CD4-positive, alpha-beta T cell treated with Interleukin-15 for 4 hours (primary cell): ENCODE measurements around the gene MUC15.
"Not testable (repeated sequence)": the region's sequence is repeated elsewhere in the genome, so short reads cannot be mapped to it uniquely, and the experiment has no call there.

Experiments used
- DNase-seq: peaks from one replicate; pipeline ENCODE4 v3.0.0-alpha.2; 2020; ENCODE audit warnings: low spot score

The MUC15 gene, protein sequence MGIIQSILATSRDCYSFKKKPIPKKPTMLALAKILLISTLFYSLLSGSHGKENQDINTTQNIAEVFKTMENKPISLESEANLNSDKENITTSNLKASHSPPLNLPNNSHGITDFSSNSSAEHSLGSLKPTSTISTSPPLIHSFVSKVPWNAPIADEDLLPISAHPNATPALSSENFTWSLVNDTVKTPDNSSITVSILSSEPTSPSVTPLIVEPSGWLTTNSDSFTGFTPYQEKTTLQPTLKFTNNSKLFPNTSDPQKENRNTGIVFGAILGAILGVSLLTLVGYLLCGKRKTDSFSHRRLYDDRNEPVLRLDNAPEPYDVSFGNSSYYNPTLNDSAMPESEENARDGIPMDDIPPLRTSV

DNA sequence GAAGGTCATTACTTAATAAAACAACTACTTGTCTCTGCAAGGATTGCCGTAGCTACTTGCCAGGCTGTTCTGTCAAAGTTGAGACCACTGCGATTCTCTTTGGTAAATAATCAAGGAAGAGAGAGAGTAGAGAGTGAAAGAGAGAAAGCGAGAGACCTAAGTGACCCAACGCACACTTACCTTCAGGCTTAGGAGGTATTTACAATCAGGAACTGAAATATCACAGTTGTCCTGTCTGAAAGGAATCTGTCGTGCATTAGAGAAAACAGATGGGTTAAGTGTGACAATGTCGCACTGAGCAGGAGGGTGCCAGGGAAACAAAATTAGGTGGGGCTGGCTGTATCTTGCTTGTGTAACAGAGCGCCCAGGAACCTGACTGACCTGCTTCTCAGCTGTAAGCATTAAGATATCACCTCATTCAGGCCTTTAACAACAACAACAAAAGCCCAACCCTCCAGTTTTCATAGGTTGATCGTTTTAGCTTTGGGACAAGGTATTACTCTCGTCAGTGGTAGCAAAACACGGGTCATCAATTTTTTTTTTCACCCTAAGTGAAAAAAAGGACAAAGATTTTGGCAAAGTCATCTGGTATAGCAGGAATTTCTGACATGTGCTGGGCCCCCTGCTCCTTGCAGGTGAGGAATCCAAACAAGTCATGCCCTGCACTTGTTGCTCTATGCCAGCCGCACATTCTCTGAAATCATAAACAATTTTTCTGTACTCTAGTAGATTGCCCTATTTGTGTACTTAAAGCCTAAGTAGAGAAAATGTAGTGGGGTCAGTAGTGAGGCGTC lies at the start of gene MUC15:
TSS of gene MUC15 (minus strand) at position 403 of the 794 bp plus-strand sequence. CDS start 5,169 bp downstream, outside the sequence.
- DNase-seq = no peak

DNA sequence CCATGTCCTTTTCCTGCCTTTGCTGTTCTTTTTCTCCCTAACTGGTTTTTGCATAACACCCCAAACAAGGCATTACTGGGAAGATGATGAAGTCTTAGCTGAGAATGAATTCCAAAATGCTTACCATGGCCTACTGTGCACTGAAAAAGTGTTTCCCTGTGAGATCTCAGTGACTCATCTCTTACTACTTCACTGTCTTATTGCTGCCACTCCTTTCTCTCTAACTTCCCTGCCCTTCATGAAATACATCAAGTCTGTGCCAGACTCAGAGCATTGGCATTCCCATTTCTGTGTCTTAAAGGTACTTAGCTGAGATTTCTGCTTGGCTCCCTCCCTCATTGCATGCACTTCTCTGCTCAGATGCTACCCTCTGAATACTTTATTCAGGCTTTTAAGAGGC lies 49.1 kb upstream of the MUC15 start:
- DNase-seq = no peak

DNA sequence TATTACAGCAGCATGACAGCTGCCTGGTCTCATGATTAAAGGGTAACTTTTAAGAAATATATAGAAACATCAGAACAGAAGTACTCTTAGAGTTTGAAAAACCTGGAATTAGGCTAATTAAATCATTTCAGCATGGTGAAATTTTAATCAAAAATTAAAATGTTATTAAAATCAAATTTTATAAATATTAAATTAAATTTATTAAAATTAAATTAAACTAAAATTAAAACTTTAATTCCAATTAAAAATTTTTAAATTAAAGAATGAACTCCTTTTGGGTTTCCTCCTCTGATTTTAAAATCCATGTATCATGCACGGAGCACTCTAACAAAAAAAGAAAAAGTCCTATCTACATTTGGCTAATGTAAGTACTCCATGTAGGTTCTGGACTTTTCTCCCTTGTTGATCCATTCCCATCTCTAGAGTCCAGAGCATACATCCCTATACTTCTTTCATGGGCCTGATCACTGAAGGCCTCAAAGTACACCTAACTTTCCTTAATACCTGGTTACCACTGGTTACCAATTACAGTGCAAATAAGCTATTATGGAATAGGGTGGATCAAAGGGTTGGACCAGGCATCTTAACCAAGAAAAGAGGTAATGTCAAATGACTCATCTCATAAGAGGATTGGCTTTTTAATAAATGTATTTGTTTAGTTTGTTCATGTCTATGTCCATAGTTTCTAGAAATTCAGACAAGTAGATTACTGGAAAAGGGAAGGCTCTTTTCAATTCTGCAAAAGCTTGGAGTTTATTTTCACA lies 48.4 kb upstream of the MUC15 start:
- no peak for DNase-seq

DNA sequence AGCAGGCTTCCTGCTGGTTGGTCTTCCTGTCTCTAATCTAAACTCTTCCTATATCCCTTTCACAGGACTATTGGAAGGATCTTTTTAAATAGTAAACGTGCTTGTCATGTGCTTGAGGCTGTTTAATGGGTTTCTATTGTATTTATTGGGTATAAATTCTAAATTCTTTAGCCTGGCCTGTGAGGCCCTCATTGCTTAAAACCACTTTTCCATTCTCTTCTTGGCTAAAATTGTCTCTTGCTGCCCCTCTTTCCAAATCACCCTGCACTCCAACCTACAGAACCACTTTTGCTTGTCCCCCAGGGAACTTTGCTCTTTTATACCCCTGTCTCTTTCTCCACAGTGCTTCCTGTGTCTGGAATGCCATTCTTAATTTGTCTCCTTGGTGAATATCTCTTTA lies 46.4 kb upstream of the MUC15 start:
- no peak for DNase-seq

DNA sequence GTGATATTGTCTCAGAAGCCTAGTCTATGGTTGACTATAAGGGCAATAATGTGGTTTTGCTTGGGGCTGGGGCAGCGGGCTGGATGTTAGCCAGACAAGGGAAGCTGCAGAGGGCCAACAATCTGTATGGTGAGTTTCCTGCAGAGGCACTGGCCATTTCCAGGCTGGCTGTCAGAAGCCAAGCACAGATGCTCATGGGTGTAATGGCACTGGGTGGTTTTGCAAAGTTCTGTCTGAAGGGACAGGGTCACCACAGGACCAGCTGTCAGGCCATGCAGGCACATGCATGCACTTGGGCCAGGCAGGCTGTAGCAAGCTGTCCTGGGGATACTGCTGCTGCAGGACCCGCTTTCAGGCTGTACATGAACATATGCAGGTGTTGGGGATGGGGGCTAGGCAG lies 41.7 kb upstream of the MUC15 start:
- DNase-seq = no peak

DNA sequence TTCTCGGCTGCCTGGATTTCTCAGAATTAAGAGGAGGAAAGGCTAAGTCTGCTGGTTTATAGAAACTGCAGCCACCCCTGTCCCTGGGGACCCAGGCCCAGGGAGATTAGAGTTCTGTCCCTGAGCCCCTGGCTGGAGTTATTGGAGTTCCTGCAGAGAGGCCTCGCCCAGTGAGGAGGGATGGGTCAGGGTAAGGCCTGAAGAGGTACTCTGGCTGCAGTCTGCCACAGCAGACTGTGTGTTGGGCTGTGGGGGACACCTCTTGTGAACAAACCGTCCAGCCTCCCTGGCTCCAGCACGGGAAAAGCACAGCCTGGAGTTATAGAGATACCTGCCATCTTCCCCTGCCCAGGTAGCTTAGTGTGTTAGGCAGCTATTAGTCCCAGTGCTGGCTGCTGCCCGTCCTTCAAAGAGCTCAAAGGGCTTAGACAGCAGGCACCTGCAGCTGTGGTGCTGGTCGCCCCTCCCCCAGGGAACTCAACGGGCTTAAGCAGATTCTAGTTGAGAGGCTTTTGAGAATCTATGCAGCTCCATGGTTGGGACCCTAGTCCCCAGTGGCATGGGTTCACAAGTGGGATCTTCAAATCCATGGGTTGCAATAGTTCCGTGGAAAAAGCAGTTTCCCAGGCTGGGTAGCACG lies 36.6 kb upstream of the MUC15 start:
- DNase-seq = no peak

DNA sequence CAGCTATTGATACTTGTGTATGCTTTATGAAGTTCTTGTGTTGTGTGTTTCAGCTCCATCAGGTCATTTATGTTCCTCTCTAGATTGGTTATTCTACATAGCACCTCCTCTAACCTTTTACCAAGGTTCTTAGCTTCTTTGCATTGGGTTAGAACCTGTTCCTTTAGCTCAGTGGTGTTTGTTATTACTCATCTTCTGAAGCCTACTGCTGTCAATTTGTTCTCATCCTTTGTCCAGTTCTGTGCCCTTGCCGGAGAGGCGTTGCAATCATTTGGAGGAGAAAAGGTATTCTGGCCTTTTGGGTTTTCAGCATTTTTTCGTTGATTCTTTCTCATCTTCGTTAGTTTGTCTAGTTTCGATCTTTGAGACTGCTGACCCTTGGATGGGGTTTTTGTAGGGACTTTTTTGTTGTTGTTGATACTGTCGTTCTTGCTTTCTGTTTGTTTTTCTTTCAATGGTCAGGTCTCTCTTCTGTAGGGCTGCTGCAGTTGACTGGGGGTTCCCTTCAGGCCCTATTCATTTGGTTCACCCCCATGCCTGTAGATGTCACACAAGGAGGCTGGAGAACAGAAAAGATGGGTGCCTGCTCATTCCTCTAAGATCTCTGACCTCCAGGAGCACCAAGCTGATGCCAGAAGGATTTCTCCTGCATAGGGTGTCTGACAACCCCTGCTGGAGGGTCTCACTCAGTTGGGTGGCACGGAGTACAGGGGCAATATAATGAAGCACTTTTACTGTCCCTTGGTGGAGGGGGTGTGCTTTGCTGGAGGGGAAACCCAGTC lies 35.9 kb upstream of the MUC15 start:
- DNase-seq = no peak

DNA sequence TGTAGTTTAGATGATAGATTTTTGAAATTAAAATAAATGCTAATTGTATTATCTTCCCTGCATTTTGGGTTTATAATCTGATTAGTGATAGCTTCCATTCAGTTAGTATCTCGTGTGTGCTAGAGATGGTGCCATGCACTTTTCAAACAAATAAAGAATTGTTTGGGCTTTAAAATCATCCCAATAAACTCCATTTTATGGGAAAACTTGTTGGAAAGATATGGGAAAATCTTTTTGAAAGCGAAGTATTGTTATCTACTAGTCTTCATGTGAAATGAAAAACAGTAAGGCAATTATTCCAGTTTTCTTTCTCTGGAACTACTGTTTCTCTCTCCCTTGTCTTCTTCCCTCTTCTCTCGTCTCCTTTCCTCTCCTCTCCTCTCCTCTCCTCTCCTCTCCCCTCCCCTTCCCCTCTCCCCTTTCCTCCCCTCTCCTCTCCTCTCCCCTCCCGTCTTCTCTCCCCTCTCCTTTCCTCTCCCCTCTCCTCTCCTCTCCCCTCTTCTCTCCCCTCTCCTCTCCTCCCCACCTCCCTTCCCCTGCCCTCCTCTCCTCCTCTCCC lies 27.9 kb upstream of the MUC15 start:
- no peak for DNase-seq

DNA sequence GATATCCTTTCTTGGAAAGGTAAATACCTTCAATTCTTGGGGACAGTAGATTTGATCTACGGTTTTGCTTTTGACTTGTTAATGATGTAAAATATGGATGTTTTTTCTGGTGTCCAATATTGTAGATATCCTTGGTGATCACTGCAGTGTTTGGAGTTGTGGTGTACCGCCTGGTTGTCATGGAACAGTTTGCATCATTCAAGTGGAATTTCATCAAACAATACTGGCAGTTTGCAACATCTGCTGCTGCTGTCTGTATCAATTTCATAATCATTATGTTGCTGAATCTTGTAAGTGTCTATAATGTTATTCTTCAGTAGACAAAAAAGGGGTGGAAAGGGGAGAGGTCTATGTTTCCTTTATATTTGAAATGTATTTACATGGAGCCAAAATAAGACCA lies 27.4 kb upstream of the MUC15 start:
- no peak for DNase-seq

DNA sequence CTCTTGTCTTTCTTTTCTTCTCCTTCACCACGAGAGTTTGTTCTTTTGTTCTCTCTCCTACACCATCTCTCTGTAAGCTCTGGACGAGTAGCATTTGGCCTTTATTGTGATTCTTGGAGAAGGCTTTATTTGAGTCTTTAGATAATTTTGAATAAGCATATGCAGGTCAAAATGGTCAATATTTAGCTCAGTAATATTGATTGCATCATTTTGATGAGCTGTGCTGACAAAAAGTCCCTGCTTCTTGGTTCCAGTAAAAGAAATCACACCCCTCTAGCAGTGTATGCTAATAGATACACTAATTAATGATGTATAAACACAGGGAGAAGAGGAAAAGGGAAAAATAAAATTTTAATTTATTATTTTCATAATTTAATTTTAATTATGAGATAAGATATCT lies 25.8 kb upstream of the MUC15 start:
- DNase-seq = no peak

DNA sequence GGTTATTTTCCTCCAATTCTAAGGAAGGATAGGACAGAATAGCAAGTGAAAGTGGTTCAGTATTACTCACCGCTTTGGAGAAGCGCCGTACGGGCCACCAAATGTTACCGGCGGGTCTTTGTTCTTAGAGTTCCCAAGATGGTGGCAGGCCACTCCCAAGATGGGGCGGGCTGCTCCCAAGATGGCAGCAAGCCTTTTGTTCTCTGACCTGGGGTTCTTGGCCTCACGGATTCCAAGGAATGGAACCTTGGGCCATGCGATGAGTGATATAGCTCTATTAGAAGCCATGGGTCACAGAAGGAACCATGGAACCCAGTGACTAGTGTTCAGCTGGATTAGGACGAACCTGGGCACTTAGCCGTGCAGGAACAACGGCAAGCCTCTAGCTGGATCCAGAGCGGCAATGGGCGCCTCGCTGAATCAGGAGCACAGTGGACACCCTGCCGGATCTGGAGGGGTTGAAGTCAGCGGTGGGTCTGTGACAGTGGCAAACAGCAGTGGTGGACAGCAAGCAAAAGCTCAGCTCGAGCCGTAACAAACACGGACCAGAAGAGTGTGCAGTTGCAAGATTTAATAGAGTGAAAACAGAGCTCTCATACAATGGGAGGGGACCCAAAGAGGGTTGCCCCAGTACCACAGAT lies 25.1 kb upstream of the MUC15 start:
- DNase-seq = not testable (repeated sequence)

DNA sequence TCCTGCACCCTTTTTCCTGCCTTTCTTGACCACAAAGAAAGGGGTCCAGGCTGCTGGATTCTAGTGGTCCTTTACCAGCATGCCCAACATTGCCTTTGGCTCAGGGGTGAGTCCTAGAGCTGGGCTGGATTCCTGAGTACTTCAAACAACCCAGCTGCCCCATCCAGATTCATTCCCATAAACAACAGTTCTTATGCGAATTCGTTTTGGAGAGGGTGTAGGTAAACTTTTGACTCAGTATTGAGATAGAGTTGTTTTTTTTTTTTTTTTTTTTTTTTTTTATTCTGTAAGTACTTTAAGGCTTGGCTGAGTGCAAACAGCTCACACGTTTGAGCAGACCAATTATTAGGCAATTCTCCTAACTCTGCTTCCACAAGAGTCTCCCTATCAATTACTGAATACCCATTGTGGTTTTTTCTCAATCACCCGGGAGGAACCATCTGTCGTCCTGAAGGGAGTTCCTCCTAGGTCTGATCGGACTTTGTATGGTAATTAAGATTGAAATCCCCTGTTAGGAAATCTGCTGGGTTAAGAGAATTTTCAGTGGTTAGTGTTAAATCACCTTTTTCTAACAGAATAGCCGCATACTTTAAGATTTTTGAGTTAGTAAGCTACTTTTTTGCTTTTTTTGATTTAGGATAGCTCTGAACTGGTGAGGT lies 23.3 kb upstream of the MUC15 start:
- DNase-seq = not testable (repeated sequence)

DNA sequence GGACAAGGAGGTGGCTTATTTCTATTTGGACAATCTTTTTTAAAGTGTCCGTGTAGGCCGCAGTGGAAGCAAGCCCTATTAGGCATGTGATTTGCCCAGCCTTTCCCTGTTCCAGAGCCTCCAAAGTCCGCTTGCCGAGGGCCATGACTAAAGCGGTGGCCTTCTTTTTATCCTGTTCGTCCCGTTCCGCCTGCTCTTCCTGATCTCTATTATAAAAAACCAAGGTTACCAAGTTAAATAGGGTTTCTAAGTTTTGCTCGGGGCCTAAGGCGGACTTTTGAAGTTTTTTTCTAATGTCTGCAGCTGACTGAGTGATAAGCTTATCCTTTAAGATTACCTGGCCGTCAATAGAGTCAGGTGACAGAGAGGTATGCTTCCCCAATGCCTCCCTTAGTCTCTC lies 21.6 kb upstream of the MUC15 start:
- DNase-seq = no peak

DNA sequence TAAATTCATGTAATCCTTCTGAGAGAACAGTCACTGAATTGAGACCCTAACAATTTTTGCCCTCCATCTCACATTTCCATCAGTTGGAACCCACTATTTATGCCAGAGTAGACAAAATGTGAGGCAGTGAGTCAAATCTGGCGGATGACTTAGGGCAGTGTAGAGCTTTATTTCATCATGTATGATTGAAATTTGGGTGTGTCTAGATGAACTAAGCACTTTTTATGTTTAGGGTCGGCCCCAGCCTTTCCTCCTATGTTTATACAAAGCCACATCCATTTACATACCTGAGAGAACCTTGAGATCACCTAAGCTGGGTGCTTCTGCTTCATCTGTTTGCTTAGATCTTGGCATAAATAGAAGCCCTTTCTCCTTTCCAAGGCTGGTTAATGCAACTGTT lies 15.0 kb upstream of the MUC15 start:
- no peak for DNase-seq

DNA sequence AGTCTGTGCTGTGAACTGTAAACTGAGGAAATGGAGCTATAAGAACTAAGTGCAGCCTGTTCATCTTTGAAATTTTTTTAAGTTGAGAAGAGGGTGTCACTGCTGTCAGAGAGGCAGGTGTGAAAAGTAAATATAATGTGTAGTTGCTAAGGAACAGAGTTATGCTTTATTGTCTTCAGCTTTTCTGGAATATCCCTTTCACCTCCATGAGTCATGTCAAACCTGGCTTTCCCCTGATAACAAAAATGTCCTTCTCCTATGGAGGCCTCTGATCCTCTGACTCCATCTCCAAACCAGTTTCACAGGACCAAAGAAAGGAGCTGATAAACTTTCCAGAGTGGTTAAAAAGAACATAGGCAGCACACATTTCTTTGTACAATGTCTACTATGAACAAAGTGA lies 12.8 kb upstream of the MUC15 start:
- DNase-seq = no peak

DNA sequence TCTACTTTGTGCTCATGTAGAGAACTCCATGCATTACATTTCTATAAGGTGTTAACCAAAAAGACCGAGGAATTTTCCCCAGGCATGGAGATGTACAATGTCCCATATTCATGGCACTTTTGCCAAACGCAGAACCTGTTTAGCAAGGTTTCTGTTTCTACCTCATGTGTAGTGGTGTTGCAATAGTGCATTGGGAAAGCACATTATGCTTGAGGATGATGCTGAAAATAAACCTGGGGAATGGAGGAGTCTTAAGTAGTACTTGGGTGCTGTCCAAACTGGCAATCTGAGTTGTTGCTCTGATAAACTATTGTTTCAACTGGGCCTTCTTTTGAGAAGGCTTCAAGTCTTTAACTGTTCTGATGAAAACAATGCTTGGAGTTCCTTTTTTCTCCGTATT lies 11.5 kb upstream of the MUC15 start:
- DNase-seq = no peak

DNA sequence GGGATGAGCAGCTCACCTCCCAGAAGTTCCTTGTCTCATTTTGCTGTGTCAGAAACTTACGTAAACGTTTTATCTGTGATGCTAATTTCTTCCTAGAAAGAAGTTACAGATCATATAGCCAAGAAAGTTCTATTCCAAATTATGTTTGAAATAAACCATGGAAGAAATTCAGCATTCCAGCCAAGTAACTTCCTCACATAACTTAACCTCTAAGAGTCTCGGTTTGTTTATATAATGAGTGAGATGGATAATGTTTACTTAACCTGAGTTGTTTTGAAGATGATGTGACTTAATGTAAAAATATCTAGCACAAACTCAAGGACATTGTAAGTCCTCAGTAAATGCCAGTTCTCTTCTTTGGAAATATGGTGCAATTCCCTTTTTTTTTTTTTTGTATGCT lies 8.9 kb upstream of the MUC15 start:
- no peak for DNase-seq

DNA sequence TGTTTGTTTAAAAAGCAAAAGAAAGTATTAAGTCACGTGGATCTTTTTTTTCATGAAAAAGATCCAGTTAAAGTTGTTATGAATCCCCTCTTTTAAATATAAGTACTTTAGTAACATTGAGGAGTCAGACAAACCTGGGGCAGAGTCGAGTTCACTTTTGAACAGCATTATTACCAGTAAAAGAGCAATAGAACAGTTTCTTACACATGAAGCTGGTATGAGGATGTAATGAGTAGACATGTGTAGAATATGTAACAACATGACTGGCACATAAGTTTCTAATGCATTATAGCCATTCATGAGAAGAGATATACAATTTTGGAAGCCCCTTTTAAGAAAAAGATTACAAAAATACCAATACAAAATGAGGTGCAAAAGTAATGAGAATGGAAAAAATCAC lies 7.6 kb upstream of the MUC15 start:
- no peak for DNase-seq

DNA sequence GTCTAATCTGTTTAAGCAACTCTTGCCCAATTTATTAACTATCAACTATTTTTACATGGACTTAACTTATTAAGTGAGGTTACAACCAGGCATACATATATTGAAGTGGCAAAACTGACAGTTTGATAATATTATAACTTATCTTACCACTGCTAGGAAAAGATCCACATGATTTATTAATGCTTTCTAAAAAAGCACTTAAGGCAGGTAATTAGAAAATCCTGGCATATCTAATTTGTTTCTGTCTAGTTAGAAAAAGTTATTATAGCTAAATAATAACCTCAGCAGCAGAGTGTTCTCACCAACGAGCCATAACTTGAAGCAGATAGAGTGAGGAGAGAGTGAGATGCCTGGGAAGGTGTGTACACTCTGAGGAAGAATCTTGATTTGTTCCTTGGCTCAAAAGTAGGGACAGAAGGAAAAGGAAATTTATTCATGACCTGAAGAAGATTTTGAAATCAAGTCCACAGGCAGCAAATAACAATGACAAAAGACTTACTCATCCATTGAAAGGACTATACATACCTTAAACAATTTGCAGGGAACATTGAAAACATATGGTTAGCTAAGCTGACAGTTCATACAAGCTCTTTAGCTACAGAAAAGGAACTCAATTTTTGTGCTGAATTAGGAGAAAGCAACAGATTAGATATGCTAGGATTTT lies 7.1 kb upstream of the MUC15 start:
- DNase-seq = no peak

DNA sequence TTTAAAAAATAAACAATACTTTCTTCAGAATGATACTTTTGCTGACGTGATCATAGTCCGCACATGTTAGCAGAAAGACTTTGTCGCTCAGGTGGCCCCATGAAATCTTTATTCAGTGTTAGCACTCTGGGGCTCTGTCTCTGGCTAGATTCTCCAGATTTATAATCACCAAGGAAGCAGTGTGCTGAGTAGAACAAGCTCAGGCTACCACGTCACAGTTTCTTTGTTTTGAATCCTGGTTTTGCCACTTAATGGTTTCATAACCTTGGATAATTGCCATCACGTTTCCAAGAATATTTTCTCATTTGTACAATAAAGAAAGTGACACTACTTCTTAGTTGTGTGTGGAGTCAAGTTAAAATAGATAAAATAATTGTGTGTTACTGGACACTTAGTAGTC lies 3.9 kb upstream of the MUC15 start:
- no peak for DNase-seq
